ENCODE measurements around the gene STX11.

- TF ChIP-seq CTCF (IDR thresholded peaks at IDR 0.05) (no peak), POLR2A (IDR thresholded peaks at IDR 0.05) (no peak)
Observed at GRCh38 chr6:144110210-144110609, 40.1 kb upstream of the STX11 start.
